Skin epidermis (tissue), 12 donors: ENCODE measurements around the gene SIAH1.
A peak's percentile ranks its signal among the peaks of the same experiment; 100 is the strongest.
"Not testable (repeated sequence)": the region's sequence is repeated elsewhere in the genome, so short reads cannot be mapped to it uniquely, and the experiment has no call there.

ENCODE experiments used
- H3K27ac ChIP-seq, 21 experiments: fragments of 200-600 bp; sonication (generic) in 11 of 21; one replicate each; pipeline ENCODE4 v1.5.0; 2020; ENCODE audit warnings: mild to moderate bottlenecking in 3 of 21, inconsistent platforms in 2 of 21, moderate library complexity in 2 of 21
- H3K4me3 ChIP-seq, 7 experiments: fragments of 200-600 bp; sonication (generic) in 2 of 7; one replicate each; pipeline ENCODE4 v1.5.0; 2020; ENCODE audit warnings: inconsistent platforms in 2 of 7, mild to moderate bottlenecking in 2 of 7, moderate library complexity in 1 of 7

SIAH1 gene

GRCh38 chr16:48385253-48386150, at the start of gene SIAH1:
SIAH1 (minus strand) TSS chr16:48385413; CDS start chr16:48362428, 22,985 bp downstream.
- Histone ChIP-seq H3K4me3 (peak within 1 kb of the TSS; percentile 58 to 99 (median 80)), H3K27ac (peak within 1 kb of the TSS; percentile 90 to 100 (median 100))

- peak overlapping the region in 4 of 21 experiments; percentile 4 to 44 (median 38) for H3K27ac ChIP-seq
Measured at GRCh38 chr16:48434653-48435317, 49.6 kb upstream of the SIAH1 start.

GRCh38 chr16:48433850-48434530, 48.8 kb upstream of the SIAH1 start:
- Histone ChIP-seq H3K4me3 (no peak overlapping the region), H3K27ac (peak overlapping the region in 6 of 21 experiments; percentile 4 to 50 (median 38))

More at GRCh38 chr16:48434653-48435317, 49.6 kb upstream of the SIAH1 start:
- no peak overlapping the region for H3K4me3 ChIP-seq

- Histone ChIP-seq H3K4me3 (no peak overlapping the region), H3K27ac (peak overlapping the region in 3 of 21 experiments; percentile 3 to 40 (median 40))
Measured at GRCh38 chr16:48433116-48433849, 48.1 kb upstream of the SIAH1 start.

- H3K4me3 ChIP-seq: no peak overlapping the region
- H3K27ac ChIP-seq: peak overlapping the region in 7 of 21 experiments; percentile 1 to 77 (median 45)
Measured at GRCh38 chr16:48432136-48432535, 46.9 kb upstream of the SIAH1 start.

- Histone ChIP-seq H3K27ac (no peak overlapping the region), H3K4me3 (no peak overlapping the region)
Measured at GRCh38 chr16:48430890-48431289, 45.7 kb upstream of the SIAH1 start.

GRCh38 chr16:48426244-48427141, 41.3 kb upstream of the SIAH1 start:
- Histone ChIP-seq H3K4me3 (no peak overlapping the region), H3K27ac (no peak overlapping the region)

GRCh38 chr16:48422537-48422936, 37.3 kb upstream of the SIAH1 start:
- Histone ChIP-seq H3K4me3 (no peak overlapping the region), H3K27ac (no peak overlapping the region)

GRCh38 chr16:48421741-48422140, 36.5 kb upstream of the SIAH1 start:
- Histone ChIP-seq H3K27ac (no peak overlapping the region), H3K4me3 (no peak overlapping the region)

- Histone ChIP-seq H3K27ac (no peak overlapping the region), H3K4me3 (no peak overlapping the region)
Measured at GRCh38 chr16:48420437-48420836, 35.2 kb upstream of the SIAH1 start.

GRCh38 chr16:48416617-48417016, 31.4 kb upstream of the SIAH1 start:
- H3K27ac ChIP-seq, H3K4me3 ChIP-seq: not testable (repeated sequence)

GRCh38 chr16:48413272-48413671, 28.1 kb upstream of the SIAH1 start:
- no peak overlapping the region for H3K4me3 ChIP-seq

GRCh38 chr16:48409839-48410632, 24.8 kb upstream of the SIAH1 start:
- H3K27ac ChIP-seq: peak overlapping the region in 15 of 21 experiments; percentile 7 to 61 (median 40)

More at GRCh38 chr16:48413272-48413671, 28.1 kb upstream of the SIAH1 start:
- H3K27ac ChIP-seq: no peak overlapping the region

GRCh38 chr16:48408688-48409087, 23.5 kb upstream of the SIAH1 start:
- peak overlapping the region in 1 of 21 experiments; percentile 31 for H3K27ac ChIP-seq

More at GRCh38 chr16:48409839-48410632, 24.8 kb upstream of the SIAH1 start:
- H3K4me3 ChIP-seq: no peak overlapping the region

GRCh38 chr16:48405907-48406306, 20.7 kb upstream of the SIAH1 start:
- no peak overlapping the region for H3K27ac ChIP-seq
- H3K4me3 ChIP-seq: no peak overlapping the region

More at GRCh38 chr16:48408688-48409087, 23.5 kb upstream of the SIAH1 start:
- no peak overlapping the region for H3K4me3 ChIP-seq

GRCh38 chr16:48405153-48405552, 19.9 kb upstream of the SIAH1 start:
- no peak overlapping the region for H3K4me3 ChIP-seq
- no peak overlapping the region for H3K27ac ChIP-seq

- not testable (repeated sequence) for H3K27ac ChIP-seq, H3K4me3 ChIP-seq
Measured at GRCh38 chr16:48402547-48402946, 17.3 kb upstream of the SIAH1 start.

- no peak overlapping the region for H3K27ac ChIP-seq
- no peak overlapping the region for H3K4me3 ChIP-seq
Measured at GRCh38 chr16:48395375-48395774, 10.2 kb upstream of the SIAH1 start.
